ENCODE data around the gene ATG13. TPM values are rescaled to one million over a fixed set of nuclear protein-coding genes. Genes with fewer than 3 reads are reported as not detected.

ATG13 gene
- total RNA-seq, 1 experiment from 2014 or later: 75.1 TPM

DNA sequence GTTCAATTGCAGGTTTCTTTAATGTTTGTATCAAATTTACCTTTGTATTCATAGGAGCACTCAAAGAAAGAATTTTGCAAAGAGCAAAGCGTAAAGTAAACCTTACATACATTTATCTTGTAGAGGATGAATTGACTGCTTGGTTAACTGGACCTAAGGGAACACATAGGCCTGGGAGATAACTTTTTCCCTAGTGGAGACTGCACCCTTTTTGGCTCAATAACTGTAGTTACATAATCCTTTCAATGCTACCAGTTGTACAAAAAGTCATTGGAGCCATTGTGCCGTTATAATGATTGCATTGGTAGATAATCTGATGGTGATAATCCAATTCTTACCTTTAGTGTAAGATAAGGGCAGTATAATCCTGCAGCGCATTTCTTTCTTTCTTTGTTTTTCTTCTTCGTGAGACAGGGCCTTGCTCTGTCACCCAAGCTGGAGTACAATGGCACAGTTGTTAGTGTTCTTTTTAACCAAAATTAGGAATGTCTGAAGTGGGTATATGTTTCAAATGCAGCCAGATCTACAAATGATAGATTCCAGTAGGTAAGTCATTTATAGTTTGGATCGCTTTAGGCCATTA is 18.3 kb downstream of the ATG13 start:
- Mint-ChIP-seq H3K9me3 (ENCODE audit: unreplicated experiment) (no peaks in the 10 kb centered on the region), H3K36me3 (ENCODE audit: insufficient read depth, unreplicated experiment) (peaks cover 33% of the 10 kb centered on the region), H3K27ac (ENCODE audit: low read depth, unreplicated experiment) (no peak overlapping the region), H3K4me3 (ENCODE audit: unreplicated experiment) (no peak overlapping the region), H3K4me1 (ENCODE audit: insufficient read depth, unreplicated experiment) (no peaks in the 10 kb centered on the region), H3K27me3 (ENCODE audit: insufficient read depth, unreplicated experiment) (no peaks in the 10 kb centered on the region)
- no peak for DNase-seq (ENCODE audit: unreplicated experiment)
- intact Hi-C loops (cut with micrococcal nuclease): no loop called here
- no TSS peak for BruUV-seq (replicated peaks)
- TF ChIP-seq CTCF (IDR thresholded peaks at IDR 0.05; ENCODE audit: unreplicated experiment): no peak
- POLR2A ChIA-PET: interaction anchor here (0.6 kb wide), 1 partner anchor 17 kb away, joined by 3 read pairs; no protein-coding TSS in a partner anchor
- CTCF ChIA-PET: no interaction called here

DNA sequence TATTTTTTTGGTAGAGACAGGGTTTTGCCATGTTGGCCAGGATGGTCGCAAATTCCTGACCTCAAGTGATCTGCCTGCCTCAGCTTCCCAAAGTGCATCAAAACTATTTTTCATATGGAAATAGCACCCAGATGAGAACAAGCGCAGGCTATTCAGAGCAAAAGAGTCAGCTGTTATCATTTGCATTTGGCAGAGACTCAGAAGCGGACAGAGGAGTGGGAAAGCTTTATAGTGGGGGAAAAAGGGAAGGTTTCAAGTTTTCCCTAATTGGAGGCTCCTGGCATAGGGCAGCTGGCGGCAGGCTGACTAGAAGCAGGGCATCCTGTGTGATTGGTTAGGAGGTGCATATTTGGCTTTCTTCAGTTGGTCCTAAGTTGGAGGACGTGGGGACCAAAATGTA is 20.2 kb downstream of the ATG13 start:
- no peaks in the 10 kb centered on the region for H3K9me3 Mint-ChIP-seq (ENCODE audit: unreplicated experiment)
- no peak overlapping the region for H3K27ac Mint-ChIP-seq (ENCODE audit: low read depth, unreplicated experiment)
- intact Hi-C loops (cut with micrococcal nuclease): no loop called here
- no peaks in the 10 kb centered on the region for H3K4me1 Mint-ChIP-seq (ENCODE audit: insufficient read depth, unreplicated experiment)
- TF ChIP-seq CTCF (IDR thresholded peaks at IDR 0.05; ENCODE audit: unreplicated experiment): no peak
- ChIA-PET POLR2A (interaction anchor here (0.9 to 1.4 kb wide), 2 partner anchors 9 to 19 kb away, joined by 3 to 4 read pairs; no protein-coding TSS in a partner anchor), CTCF (interaction anchor here (0.6 to 0.8 kb wide), 4 partner anchors 46 to 869 kb away, joined by 3 read pairs; no protein-coding TSS in a partner anchor)
- peaks cover 31% of the 10 kb centered on the region for H3K36me3 Mint-ChIP-seq (ENCODE audit: insufficient read depth, unreplicated experiment)
- no peak for DNase-seq (ENCODE audit: unreplicated experiment)
- no peak overlapping the region for H3K4me3 Mint-ChIP-seq (ENCODE audit: unreplicated experiment)
- no peaks in the 10 kb centered on the region for H3K27me3 Mint-ChIP-seq (ENCODE audit: insufficient read depth, unreplicated experiment)
- no TSS peak for BruUV-seq (replicated peaks)

- CTCF ChIA-PET: interaction anchor here (0.7 kb wide), 1 partner anchor 28 kb away, joined by 5 read pairs; no protein-coding TSS in a partner anchor
- Mint-ChIP-seq H3K4me1 (ENCODE audit: insufficient read depth, unreplicated experiment) (no peaks in the 10 kb centered on the region), H3K27ac (ENCODE audit: low read depth, unreplicated experiment) (no peak overlapping the region), H3K27me3 (ENCODE audit: insufficient read depth, unreplicated experiment) (no peaks in the 10 kb centered on the region), H3K4me3 (ENCODE audit: unreplicated experiment) (no peak overlapping the region), H3K9me3 (ENCODE audit: unreplicated experiment) (no peaks in the 10 kb centered on the region), H3K36me3 (ENCODE audit: insufficient read depth, unreplicated experiment) (peaks cover 37% of the 10 kb centered on the region)
- intact Hi-C loops (cut with micrococcal nuclease): no loop called here
- TF ChIP-seq CTCF (IDR thresholded peaks at IDR 0.05; ENCODE audit: unreplicated experiment): no peak
- BruUV-seq (replicated peaks): no TSS peak
- POLR2A ChIA-PET: interaction anchor here (0.7 to 1.2 kb wide), 3 partner anchors 14 to 48 kb away, joined by 3 read pairs; no protein-coding TSS in a partner anchor
- DNase-seq (ENCODE audit: unreplicated experiment): no peak
Observed at GRCh38 chr11:46639197-46639839, 22.0 kb downstream of the ATG13 start.

GRCh38 chr11:46640036-46640788 is 22.9 kb downstream of the ATG13 start:
- peaks cover 44% of the 10 kb centered on the region for H3K36me3 Mint-ChIP-seq (ENCODE audit: insufficient read depth, unreplicated experiment)

More at GRCh38 chr11:46640036-46640788, 22.9 kb downstream of the ATG13 start:
- no peak for DNase-seq (ENCODE audit: unreplicated experiment)
- no peaks in the 10 kb centered on the region for H3K27me3 Mint-ChIP-seq (ENCODE audit: insufficient read depth, unreplicated experiment)
- BruUV-seq (replicated peaks): no TSS peak
- ChIA-PET CTCF (interaction anchor here (0.7 to 1.0 kb wide), 2 partner anchors 29 to 251 kb away, joined by 5 read pairs; no protein-coding TSS in a partner anchor), POLR2A (interaction anchor here (1.2 kb wide), 1 partner anchor 13 kb away, joined by 3 read pairs; no protein-coding TSS in a partner anchor)
- no peaks in the 10 kb centered on the region for H3K9me3 Mint-ChIP-seq (ENCODE audit: unreplicated experiment)
- H3K4me3 Mint-ChIP-seq (ENCODE audit: unreplicated experiment): no peak overlapping the region
- H3K4me1 Mint-ChIP-seq (ENCODE audit: insufficient read depth, unreplicated experiment): no peaks in the 10 kb centered on the region
- intact Hi-C loops (cut with micrococcal nuclease): no loop called here
- TF ChIP-seq CTCF (IDR thresholded peaks at IDR 0.05; ENCODE audit: unreplicated experiment): no peak
- H3K27ac Mint-ChIP-seq (ENCODE audit: low read depth, unreplicated experiment): no peak overlapping the region
